HFF-Myc (cell line): ENCODE results near the gene LUZP2.

Experiments used
- DNase-seq: peaks from one replicate; pipeline ENCODE4 v3.0.0-alpha.2; 2011; ENCODE audit warnings: low read depth; ENCODE audit errors: extremely low read depth
- H3K4me3 ChIP-seq: replicated peaks from 2 replicates; pipeline ENCODE4 v1.5.1; 2011; ENCODE audit warnings: low read depth, mild to moderate bottlenecking, control low read depth, low read length
- CTCF ChIP-seq: IDR thresholded peaks from 2 replicates; pipeline ENCODE4 v1.5.1; 2012; ENCODE audit warnings: mild to moderate bottlenecking, low read depth, low read length, control low read depth; ENCODE audit errors: missing control alignments

The LUZP2 gene

GRCh38 chr11:24635588-24636290 lies 138.9 kb downstream of the LUZP2 start:
- H3K4me3 ChIP-seq = no peak overlapping the region
- DNase-seq = no peak
- TF ChIP-seq CTCF = no peak

- no peak overlapping the region for H3K4me3 ChIP-seq
- TF ChIP-seq CTCF = no peak
- DNase-seq = no peak
Observed at GRCh38 chr11:24636291-24636629, 139.4 kb downstream of the LUZP2 start.

GRCh38 chr11:24637520-24637919 lies 140.7 kb downstream of the LUZP2 start:
- no peak overlapping the region for H3K4me3 ChIP-seq
- no peak for TF ChIP-seq CTCF
- no peak for DNase-seq

- TF ChIP-seq CTCF = no peak
- DNase-seq = no peak
- no peak overlapping the region for H3K4me3 ChIP-seq
Observed at GRCh38 chr11:24642648-24643047, 145.8 kb downstream of the LUZP2 start.

GRCh38 chr11:24645563-24645962 lies 148.7 kb downstream of the LUZP2 start:
- H3K4me3 ChIP-seq = no peak overlapping the region
- no peak for TF ChIP-seq CTCF
- DNase-seq = no peak

- TF ChIP-seq CTCF = no peak
- no peak for DNase-seq
- no peak overlapping the region for H3K4me3 ChIP-seq
Observed at GRCh38 chr11:24651873-24652272, 155.0 kb downstream of the LUZP2 start.

GRCh38 chr11:24653901-24654300 lies 157.0 kb downstream of the LUZP2 start:
- no peak for DNase-seq
- no peak overlapping the region for H3K4me3 ChIP-seq
- TF ChIP-seq CTCF = no peak
